GM21381 (cell line): ENCODE results near the gene NALCN.

Experiments used
- ATAC-seq: cut with Tn5 transposase; IDR thresholded peaks from one replicate; pipeline ENCODE4 v1.9.1; 2021; ENCODE audit warnings: mild to moderate bottlenecking, moderate library complexity; ENCODE audit not compliant: unreplicated experiment

The NALCN gene

GRCh38 chr13:101053301-101054093 is 362.8 kb downstream of the NALCN start:
- ATAC-seq, result no peak

GRCh38 chr13:101049166-101049850 is 367.0 kb downstream of the NALCN start:
- no peak for ATAC-seq

- no peak for ATAC-seq
These were observed 379.8 kb downstream of the NALCN start for GRCh38 chr13:101036546-101036945.

- no peak for ATAC-seq
These were observed 381.1 kb downstream of the NALCN start for GRCh38 chr13:101035119-101035620.

- ATAC-seq, result no peak
These were observed 389.4 kb downstream of the NALCN start for GRCh38 chr13:101026736-101027398.

- ATAC-seq, result no peak
These were observed 390.0 kb downstream of the NALCN start for GRCh38 chr13:101026328-101026727.

- ATAC-seq, result no peak
These were observed 390.4 kb downstream of the NALCN start for GRCh38 chr13:101025925-101026324.

GRCh38 chr13:101025519-101025918 is 390.8 kb downstream of the NALCN start:
- ATAC-seq, result no peak

- no peak for ATAC-seq
These were observed 397.2 kb downstream of the NALCN start for GRCh38 chr13:101019126-101019525.

- no peak for ATAC-seq
These were observed 397.6 kb downstream of the NALCN start for GRCh38 chr13:101018720-101019119.

GRCh38 chr13:101017123-101017872 is 399.0 kb downstream of the NALCN start:
- no peak for ATAC-seq

GRCh38 chr13:101016475-101016874 is 399.8 kb downstream of the NALCN start:
- no peak for ATAC-seq

- ATAC-seq, result no peak
These were observed 403.1 kb downstream of the NALCN start for GRCh38 chr13:101013245-101013644.

- no peak for ATAC-seq
These were observed 406.2 kb downstream of the NALCN start for GRCh38 chr13:101010100-101010499.

- ATAC-seq, result no peak
These were observed 409.1 kb downstream of the NALCN start for GRCh38 chr13:101007245-101007644.
